NCI-H460 (cell line): ENCODE measurements around the gene NEGR1. TPM values are rescaled to one million over a fixed set of nuclear protein-coding genes. Genes with fewer than 3 reads are reported as not detected.

Experiments used
- DNase-seq: peaks from one replicate; pipeline ENCODE4 v3.0.0-alpha.2; 2016; ENCODE audit warnings: low read depth; ENCODE audit errors: extremely low read depth
- polyA plus RNA-seq: library from polyadenylated mRNA; depleted of rRNA; stranded (reverse); fragments of >200 nt; gene quantifications from 2 replicates; pipeline ENCODE4 v1.2.3, GENCODE V29; 2014; cell fraction: nucleus; rRNA removed
- total RNA-seq: library from RNA; depleted of rRNA; stranded (reverse); fragments of >200 nt; shearing (Covaris generic); gene quantifications from 2 replicates; pipeline ENCODE4 v1.2.3, GENCODE V29; 2014; rRNA removed

The NEGR1 gene
- 1.9 and 2.3 TPM in 2 replicates for total RNA-seq
- 0.19 and 0.33 TPM in 2 replicates for polyA plus RNA-seq

DNA sequence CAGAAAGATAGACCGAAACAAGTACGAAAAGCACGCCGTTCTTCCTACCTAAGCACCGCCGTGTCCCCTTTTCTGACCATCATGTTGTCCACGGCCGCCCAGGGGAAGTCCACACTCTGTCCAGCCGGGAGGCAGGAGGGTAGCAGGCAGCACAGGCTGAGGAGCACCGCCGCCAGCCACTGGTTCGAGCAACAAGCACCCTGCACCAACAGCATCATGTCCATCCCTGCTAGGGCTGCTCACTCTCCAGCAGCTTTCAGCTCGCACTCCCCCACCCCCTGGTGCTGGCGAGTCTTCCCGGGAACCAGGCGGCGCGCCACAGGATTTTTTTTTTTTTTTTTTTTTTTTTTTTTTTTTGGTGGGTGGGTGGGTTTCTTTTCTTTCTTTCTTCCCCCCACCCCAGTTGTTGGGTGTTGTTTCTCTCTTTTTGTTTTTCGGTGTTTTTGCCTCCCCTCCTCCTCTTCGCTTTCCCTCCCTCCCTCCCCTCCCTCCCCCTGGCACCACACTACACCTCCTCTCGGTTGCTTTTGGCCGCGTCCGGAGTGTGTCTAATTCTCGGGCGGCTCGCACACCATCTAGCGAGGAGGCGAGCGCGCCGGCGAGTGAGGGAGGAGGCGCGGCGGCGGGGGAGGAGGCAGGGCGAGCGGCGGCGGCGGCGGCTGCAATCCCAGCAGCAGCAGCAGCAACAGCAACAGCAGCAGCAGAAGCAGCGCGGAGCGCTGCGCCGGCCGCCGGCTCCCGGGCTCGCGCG, at the start of gene NEGR1:
Gene NEGR1 (minus strand): TSS at position 269 of the 751 bp plus-strand sequence.
- peak; percentile 82 for DNase-seq

DNA sequence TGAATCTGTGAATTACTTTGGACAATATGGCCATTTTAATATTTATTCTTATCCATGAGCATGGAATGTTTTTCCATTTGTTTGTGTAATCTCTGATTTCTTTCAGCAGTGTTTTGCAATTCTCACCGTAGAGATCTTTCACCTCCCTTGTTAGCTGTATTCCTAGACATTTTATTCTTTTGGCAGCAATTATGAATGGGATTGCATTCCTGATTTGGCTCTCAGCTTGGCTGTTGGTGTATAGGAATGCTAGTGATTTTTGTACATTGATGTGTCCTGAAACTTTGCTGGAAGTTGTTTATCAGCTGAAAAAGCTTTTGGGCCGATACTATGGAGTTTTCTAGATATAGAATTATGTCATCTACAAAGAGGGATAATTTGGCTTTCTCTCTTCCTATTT, 44.2 kb upstream of the NEGR1 start:
- no peak for DNase-seq

DNA sequence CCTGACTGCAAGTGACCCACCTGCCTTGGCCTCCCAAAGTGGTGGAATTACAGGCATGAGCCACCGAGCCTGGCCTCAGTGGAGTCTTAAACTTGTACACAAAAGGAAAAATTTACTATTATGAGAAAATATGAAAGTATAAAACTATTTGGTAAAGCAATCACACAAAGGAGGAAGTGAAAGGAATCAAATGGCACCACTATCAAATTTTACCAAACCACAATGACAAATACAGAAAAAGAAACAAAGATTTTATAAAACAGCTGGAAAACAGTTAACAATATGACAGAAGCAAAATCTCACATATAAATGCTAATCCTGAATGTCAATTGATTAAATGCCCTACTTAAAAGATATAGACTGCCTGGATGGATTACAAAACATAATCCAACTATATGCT, 42.1 kb upstream of the NEGR1 start:
- no peak for DNase-seq

DNA sequence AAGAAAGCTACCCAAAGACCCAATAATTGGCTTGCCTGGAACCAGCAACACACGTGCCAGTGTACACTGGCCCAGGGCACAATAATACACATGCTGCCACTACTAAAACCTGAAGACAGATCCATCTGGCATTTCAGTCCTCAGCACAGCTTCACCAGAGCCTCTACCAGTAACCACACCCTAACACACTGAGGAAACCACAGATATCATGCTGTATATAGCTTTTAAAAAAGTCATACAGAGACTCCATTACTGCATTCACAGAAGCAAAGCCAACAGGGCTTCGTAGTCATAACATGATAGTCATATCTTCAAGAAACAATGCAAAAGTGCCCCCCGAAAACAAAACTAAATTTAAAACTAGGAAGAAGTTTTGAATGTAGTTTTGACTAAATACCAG, 40.6 kb upstream of the NEGR1 start:
- DNase-seq, result no peak

DNA sequence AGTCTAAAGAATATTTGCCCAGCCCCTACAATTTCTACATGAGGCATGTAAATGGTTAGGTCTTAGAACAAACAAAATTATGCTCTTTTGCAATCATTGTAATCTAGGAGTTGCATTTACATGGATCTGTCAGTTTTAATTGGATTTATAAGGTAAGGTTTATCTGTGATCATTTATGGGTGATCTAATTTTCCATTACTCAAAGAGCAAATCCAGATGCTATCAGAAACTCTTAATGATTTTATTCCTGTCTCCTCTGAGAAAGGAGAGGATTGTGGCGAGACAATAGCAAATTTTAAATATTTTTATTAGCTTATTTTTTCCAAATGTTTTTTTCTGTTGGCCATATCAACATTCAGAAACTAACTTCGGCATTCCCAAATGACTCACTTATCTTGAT, 14.2 kb upstream of the NEGR1 start:
- DNase-seq, result no peak

DNA sequence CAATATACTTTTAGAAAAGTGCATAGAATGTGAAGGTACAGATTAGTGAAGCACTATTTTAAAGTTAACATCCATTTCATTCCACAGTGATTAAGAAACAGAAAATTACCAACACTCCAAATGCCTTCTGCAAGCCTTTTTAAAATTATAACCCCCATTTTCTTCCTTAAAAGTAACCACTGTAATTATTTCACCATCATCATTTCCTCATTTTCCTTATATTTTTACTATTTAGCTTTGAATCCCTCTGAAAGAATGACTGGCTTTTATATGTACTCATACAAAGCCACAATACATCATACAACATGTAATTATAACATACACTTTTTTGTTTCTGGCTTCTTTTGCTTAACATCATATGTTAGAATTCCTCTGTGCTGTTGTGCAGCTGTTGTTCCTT, 6.5 kb upstream of the NEGR1 start:
- no peak for DNase-seq

DNA sequence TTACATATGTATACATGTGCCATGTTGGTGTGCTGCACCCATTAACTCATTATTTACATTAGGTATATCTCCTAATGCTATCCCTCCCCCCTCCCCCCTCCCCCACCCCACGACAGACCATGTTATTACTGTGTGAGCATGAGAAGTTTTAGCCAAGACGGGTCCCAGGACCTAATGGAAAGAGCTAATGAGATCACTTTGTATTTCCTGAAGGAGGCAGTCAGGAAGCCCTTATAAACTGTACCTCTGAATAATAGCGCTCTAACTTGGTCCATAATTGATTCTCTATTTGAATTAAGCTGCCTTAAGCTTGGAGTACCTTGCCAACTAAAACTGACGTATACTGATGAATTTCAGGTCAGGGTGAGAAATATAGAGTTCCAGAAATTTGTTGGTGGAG, 4.1 kb upstream of the NEGR1 start:
- no peak for DNase-seq

DNA sequence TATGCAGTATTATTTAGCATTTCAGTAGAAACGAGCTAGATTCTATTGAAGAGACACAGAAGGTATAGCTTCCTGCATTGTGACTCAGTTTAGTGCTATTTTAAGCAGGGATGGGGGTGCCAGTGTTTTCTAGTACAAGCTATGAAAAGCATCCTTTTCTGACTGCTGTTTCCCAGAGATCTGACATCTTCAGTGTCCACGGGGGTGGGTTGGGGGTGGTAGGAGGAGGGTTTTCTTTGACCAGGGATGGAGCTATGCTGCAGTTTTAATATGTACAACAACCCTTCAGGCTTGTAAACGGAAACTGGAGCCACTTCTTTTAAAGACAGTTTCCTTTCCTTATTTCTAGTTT, 2.7 kb upstream of the NEGR1 start:
- DNase-seq, result no peak

DNA sequence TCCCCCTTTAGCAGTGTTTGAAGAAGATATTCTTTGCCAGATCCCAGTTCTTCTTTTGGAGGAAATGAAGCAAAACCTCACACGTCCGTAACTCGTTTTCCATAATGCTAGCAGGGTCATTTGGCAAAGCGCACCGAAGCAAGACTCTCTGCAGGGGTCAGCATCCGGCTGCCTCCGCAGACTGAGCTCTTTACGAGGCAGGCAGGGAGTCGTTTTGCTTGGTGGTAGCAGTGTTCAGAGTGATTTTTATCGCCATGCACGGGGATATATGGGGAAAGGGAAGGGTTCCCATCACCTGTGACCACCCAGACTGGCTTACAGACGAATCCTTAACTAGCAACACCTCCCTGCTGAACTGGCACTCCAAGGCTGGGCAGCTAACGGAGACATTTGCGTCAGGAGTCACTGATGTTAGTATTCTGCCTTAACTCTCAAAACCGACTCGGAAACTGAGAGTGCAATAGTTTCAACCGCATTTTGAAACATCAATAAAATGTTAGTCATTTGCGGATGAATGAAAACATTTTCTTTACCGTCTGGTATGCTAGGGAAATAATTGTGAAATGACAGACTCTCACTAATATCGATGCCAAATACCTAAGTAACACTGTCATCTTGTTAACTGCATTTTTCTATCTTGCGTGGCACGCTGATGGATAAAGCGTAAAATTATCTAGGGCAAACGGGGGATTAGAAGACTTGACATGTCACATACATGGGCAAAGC, 2.2 kb upstream of the NEGR1 start:
- peak; percentile 64 for DNase-seq

DNA sequence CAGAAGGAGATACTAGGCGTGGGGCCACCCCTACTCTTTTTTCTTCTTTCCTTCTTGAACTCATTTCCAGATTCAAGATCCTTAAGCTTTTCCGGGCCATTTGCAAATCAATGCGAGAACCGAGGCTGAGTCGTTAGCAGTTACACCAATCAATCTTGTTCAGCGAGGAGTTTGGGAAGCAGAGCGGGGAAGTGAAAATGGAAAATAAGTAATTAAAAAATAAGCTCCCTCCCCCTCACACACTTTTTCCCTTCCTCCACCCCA, 1.7 kb upstream of the NEGR1 start:
- DNase-seq, result no peak

DNA sequence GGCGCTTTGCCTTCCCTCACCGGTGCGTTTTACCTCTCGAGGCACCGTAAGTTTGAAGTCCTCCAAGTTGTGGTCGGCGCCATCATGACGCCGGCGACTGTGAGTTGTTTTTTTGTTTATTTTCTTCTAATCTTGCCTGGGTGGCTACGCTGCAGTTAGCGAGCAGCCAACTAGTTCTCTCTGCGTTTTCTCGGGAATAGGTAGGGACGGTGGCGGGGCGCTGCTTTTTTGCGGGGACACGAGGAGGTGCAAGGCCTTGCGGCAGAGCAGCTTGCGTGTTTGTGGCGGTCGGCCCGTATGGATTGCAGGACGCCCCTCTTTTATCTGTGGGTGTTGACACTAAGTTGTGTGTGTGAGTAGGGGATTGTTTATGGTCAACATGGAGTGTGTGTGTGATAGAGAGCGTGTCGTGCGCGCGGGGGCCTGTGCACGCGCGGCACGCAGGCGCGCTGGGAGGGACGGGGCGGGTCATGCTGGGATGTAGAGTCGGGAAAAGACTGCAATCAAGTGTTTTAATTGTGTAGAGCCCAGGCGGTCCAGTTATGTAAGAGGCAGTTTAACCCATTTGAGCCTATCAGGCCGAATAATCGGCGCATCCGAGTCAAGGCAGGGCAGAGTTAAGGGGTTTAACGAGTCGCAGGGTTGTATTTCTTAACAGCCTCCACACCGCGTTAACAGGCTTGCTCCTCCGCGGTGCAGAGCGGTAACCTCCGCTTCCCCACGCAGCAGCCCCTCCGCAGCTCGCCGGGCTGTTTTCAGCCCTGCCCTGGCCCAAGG, 1.2 kb upstream of the NEGR1 start:
- DNase-seq, result peak; percentile 43

DNA sequence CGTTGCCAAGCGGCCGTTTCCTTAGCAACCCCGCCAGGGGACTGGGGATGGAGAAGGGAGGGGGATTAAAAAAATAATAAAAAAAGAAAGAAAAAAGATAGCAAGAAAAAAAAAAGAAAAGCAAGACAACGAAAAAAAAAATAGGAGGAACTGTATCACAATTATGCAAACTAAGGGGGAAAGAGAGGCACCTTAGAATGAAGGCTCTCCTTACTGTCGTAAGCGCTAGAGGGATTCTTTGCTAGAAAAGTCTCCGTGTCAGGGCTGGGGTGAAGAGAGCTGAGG, 625 bp upstream of the NEGR1 start:
- DNase-seq, result no peak

DNA sequence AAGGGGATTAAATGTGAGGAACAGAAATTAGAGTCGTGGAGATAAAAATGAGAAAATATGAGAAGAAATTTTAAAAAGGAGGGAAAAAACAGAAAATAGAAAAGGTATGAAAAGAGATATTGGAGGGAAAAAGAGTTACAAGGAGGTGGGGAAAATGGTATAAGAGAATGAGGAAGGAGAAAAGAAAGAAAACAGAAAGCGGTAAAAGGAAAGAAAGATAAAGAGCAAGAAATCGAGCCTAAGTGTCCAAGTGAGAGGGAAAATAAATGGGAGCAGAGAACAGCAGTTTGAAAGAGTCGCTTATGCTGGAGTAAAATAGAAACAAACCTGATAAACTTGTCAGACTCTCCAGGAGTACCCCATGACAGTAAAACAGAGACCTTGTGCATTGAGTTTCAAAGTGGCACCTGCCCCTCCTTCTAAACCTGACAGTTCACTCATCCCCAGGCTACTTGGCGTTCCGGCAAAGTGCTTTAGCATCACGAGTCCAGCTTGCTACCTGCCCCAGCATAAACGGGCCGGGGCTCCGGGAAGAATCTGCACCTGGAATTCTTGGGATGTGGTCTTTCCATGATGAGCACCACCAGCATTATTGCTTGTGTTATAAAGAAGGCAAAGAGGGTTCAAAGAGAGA, 585 bp downstream of the NEGR1 start:
- no peak for DNase-seq

DNA sequence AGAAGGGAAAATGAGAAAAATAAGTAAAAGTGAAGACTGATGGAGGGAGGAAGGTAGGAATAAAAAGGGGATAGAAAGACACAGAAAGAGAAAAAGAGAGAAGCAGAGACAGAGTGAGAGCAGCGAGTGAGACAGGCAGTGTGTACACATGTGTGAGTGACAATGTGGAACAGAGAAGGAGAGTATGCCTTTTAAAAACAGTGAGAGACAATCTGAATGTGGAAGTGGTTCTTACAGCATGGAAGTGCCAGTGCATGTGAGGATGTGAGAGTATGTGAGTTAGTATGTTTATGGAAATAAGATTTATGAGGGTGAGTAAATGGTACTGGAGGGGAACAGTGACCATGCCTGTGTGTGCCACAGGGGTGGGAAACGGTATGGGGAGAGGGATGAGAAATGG, 1.2 kb downstream of the NEGR1 start:
- no peak for DNase-seq

DNA sequence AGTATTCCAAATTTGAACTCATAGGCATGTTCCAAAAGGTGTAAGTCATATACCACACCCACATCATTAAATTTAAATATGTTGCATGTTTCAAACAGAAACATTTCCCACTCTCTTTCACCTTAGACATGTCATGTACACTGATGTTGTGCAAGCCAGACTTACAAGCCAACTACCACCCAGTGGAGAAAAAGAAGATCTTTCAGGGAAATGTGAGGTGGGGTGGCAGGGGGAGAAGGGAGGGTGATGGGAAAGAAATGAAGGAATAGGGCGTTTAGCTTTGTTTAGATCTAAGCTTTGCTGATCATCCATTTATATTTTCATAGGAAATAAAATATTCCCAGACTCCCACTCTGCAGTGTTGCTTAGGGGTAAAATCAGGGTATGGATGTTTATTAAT, 1.6 kb downstream of the NEGR1 start:
- no peak for DNase-seq

DNA sequence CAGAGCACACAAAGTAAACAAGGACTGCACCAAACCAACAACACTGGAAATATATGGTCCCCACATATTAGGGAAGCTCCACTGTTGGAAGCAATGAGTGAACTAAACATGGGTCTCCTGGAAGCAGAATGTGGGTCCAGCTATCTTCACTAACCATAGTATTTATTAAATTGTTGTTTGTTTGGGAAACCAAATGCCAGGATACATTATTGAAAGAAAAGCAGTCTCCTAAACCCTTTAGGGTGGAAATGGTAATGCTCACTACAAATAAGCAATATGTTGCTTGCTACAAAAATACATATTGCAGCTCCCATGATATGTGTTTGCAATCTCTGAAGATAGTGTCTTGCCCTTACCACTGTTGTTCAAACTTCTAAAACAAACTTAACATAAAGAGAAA, 2.2 kb downstream of the NEGR1 start:
- DNase-seq, result no peak

DNA sequence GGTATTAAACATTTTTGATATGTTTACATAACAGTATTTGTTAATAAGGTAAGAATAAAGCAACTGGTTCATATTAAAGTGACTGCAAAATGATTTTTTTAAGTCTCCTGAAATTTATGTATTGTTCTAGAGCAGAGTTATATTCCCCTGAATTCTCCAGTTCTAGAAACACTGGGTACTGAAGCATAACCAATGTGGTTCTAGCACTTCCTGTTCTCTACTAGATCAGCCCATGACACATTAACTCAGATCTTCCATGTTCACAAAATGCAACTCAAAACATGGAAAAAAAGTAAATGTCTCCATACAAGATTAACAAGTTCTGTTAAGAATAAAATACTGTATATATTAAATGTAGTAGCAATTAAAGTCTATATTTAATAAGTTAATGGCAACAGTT, 3.9 kb downstream of the NEGR1 start:
- DNase-seq, result no peak

DNA sequence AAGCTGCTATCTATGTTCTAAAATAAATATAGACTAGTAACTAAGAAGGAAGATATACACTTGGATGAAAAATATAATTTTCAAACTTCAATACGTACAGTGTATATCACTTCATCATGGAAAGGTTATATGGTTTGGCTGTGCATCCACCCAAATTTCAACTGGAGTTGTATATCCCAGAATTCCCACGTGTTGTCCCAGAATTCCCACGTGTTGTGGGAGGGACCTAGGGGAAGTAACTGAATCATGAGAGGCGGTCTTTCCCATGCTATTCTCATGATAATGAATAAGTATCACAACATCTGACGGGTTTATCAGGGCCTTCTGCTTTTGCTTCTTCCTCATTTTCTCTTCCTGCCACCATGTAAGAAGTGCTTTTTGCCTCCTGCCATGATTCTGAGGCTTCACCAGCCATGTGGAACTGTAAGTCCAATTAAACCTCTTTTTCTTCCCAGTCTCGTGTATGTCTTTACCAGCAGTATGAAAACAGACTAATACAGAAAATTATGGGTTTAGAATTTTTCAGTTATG, 10.7 kb downstream of the NEGR1 start:
- no peak for DNase-seq

DNA sequence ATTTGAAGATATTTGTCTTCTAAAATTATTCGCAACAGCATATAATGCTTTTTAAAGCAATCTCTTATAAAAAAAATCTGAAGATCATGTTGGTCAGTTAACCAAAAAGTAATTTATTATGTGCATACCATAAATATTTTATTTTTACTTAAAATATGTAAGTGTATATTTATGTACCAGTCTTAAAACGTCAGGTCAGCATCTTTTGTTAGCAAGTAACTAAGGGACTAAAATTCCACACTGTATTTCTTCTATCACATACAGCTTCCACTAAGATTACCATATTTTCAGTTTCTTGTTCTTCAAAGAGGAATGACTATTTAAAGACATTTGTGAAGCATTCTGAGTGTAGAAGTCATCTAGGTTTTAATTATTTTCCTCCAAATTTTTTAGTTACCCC, 19.6 kb downstream of the NEGR1 start:
- DNase-seq, result no peak

DNA sequence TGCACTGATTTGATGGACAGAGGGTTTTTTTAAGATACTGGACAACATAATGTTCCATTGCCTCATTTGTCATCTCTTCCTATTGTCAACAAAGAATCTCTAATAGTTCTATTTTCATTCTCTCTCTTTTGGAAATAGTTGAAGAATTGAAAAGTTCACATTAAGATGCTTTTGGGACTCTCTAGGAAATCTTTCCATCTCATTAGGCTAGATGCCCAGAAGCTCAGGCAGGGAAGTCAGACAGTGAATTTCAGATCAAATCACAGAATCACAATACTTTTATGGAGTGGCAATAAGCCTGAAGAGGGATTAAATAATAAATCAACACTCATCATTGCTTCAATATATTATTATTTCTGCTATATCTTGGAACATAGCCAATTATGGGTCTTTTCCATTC, 29.2 kb downstream of the NEGR1 start:
- no peak for DNase-seq

DNA sequence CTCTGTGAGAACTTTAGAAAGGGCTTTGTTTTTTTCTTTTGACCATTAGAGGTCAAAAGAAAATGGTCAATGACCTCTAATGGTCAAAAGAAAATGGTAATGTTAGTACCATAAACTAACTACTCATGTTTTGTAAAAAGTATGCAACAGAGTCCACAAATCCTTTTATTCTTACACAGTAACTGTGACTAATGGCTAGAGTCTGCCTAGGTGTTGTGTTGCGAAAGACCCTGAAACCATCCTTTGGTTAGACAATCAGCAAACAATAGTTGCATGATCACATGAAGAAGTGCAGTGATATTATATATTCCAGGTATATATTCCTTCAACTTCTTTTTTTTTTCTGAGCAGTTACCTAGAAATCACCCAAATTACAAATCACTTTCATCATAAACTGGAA, 40.9 kb downstream of the NEGR1 start:
- DNase-seq, result no peak
